ENCODE measurements around the gene COQ10A.
A peak's percentile ranks its signal among the peaks of the same experiment; 100 is the strongest.

COQ10A gene

GRCh38 chr12:56266693-56267442 is at the start of gene COQ10A:
Gene COQ10A, plus strand, starts transcription at chr12:56266942. Its CDS starts 177 bp downstream, at chr12:56267119.
- DNase-seq = peak; percentile 74

- no peak for DNase-seq
Observed at GRCh38 chr12:56219840-56220239, 46.9 kb upstream of the COQ10A start.

GRCh38 chr12:56220611-56221231 is 46.0 kb upstream of the COQ10A start:
- DNase-seq = peak; percentile 74

GRCh38 chr12:56221232-56221756 is 45.4 kb upstream of the COQ10A start:
- DNase-seq = no peak

GRCh38 chr12:56221757-56222530 is 44.8 kb upstream of the COQ10A start, which contains the start of gene RNF41:
Gene RNF41, minus strand, starts transcription at chr12:56221922. Its CDS starts 7,875 bp downstream, at chr12:56214047.
- peak; percentile 97 for DNase-seq

- DNase-seq = no peak
Observed at GRCh38 chr12:56222531-56222895, 44.2 kb upstream of the COQ10A start.

- DNase-seq = no peak
Observed at GRCh38 chr12:56223571-56224101, 43.1 kb upstream of the COQ10A start.

- DNase-seq = peak; percentile 99
Observed at GRCh38 chr12:56224102-56224701, 42.5 kb upstream of the COQ10A start, which contains the start of gene NABP2. Gene NABP2, plus strand, starts transcription at chr12:56224342. Its CDS starts 515 bp downstream, at chr12:56224857.

- DNase-seq = no peak
Observed at GRCh38 chr12:56224954-56225353, 41.8 kb upstream of the COQ10A start.

- no peak for DNase-seq
Observed at GRCh38 chr12:56229082-56229481, 37.7 kb upstream of the COQ10A start.

GRCh38 chr12:56229916-56230431 is 36.8 kb upstream of the COQ10A start, which contains the start of gene SLC39A5:
Gene SLC39A5, plus strand, starts transcription at chr12:56230051. Its CDS starts 1,224 bp downstream, at chr12:56231275.
- no peak for DNase-seq

- DNase-seq = no peak
Observed at GRCh38 chr12:56230432-56231183, 36.1 kb upstream of the COQ10A start.

- no peak for DNase-seq
Observed at GRCh38 chr12:56231184-56231582, 35.6 kb upstream of the COQ10A start.

GRCh38 chr12:56234746-56235436 is 31.9 kb upstream of the COQ10A start:
- no peak for DNase-seq

- no peak for DNase-seq
Observed at GRCh38 chr12:56236091-56236490, 30.7 kb upstream of the COQ10A start.

- DNase-seq = no peak
Observed at GRCh38 chr12:56236985-56237384, 29.8 kb upstream of the COQ10A start.

- DNase-seq = no peak
Observed at GRCh38 chr12:56237552-56237951, 29.2 kb upstream of the COQ10A start.

GRCh38 chr12:56241424-56242303 is 25.1 kb upstream of the COQ10A start:
- no peak for DNase-seq

- no peak for DNase-seq
Observed at GRCh38 chr12:56242986-56243385, 23.8 kb upstream of the COQ10A start.

GRCh38 chr12:56243731-56244181 is 23.0 kb upstream of the COQ10A start:
- DNase-seq = no peak

All from suppressor macrophage treated with lipopolysaccharide for 4 hours (primary cell).